Brain microvascular endothelial cell (primary cell): ENCODE measurements around the gene WRAP73.
"Not testable (repeated sequence)": the region's sequence is repeated elsewhere in the genome, so short reads cannot be mapped to it uniquely, and the experiment has no call there.

ENCODE experiments used
- DNase-seq: peaks from one replicate; pipeline ENCODE4 v3.0.0-alpha.2; 2020
- H3K27ac ChIP-seq: fragments of 250-450 bp; sonication (Bioruptor Pico); 2 replicates; pipeline ENCODE4 v1.5.1; 2020; ENCODE audit warnings: mild to moderate bottlenecking, moderate library complexity
- H3K27me3 ChIP-seq: fragments of 250-450 bp; sonication (Bioruptor Pico); replicated peaks from 2 replicates; pipeline ENCODE4 v1.5.1; 2020; ENCODE audit warnings: mild to moderate bottlenecking
- H3K36me3 ChIP-seq: fragments of 250-450 bp; sonication (Bioruptor Pico); replicated peaks from 2 replicates; pipeline ENCODE4 v1.5.1; 2020; ENCODE audit warnings: mild to moderate bottlenecking
- H3K4me3 ChIP-seq: 2 replicates; pipeline ENCODE4 v1.5.1; 2011; ENCODE audit warnings: low read depth, mild to moderate bottlenecking, control low read depth, low read length, moderate library complexity
- in situ Hi-C: cut with HindIII; loops from 2 replicates; pipeline ENCODE4 v1.10.0; 2017; ENCODE audit warnings: low sequenced_read_pairs, low pct_ligation_motif_present
- TF ChIP-seq, protein P1 (sequence below): IDR thresholded peaks from 2 replicates; pipeline ENCODE4 v1.5.1; 2011; ENCODE audit warnings: low read depth, mild to moderate bottlenecking, moderate library complexity, low read length, control low read depth, inconsistent platforms; ENCODE audit errors: missing control alignments

Gene WRAP73

DNA sequence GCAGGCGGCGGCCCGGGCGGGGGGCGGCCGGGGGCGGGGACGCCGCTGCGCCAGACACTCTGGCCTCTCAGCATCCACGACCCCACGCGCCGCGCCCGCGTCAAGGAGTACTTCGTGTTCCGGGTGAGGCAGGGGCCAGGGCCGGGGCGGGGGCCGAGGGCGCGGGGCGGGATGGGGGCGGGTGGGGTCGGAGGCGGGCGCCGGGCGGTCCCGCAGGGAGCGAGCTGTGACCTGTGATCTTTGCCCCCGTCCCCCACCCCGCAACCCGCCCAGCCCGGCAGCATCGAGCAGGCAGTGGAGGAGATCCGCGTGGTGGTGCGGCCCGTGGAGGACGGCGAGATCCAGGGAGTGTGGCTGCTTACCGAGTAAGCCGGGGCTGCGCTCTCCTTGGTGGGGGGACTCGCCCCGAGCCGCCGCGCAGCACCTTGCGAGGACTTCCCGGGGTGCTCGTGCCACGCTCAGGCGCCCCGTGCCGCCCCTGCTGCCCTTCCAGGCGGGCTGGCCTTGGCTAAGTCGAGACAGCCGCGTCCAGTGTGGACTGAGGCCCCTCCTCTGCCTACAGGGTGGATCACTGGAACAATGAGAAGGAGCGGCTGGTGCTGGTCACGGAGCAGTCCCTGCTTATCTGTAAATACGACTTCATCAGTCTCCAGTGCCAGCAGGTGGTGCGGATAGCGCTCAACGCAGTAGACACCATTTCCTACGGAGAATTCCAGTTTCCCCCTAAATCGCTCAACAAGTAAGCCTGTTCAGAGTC, 24.6 kb downstream of the WRAP73 start:
- Histone ChIP-seq H3K27ac (no peak overlapping the region), H3K4me3 (peak overlapping the region; percentile 73), H3K36me3 (peaks cover 12% of the 10 kb centered on the region), H3K27me3 (no peaks in the 10 kb centered on the region)
- in situ Hi-C loops = no loop called here
- DNase-seq = peak; percentile 53
- TF ChIP-seq, protein P1, sequence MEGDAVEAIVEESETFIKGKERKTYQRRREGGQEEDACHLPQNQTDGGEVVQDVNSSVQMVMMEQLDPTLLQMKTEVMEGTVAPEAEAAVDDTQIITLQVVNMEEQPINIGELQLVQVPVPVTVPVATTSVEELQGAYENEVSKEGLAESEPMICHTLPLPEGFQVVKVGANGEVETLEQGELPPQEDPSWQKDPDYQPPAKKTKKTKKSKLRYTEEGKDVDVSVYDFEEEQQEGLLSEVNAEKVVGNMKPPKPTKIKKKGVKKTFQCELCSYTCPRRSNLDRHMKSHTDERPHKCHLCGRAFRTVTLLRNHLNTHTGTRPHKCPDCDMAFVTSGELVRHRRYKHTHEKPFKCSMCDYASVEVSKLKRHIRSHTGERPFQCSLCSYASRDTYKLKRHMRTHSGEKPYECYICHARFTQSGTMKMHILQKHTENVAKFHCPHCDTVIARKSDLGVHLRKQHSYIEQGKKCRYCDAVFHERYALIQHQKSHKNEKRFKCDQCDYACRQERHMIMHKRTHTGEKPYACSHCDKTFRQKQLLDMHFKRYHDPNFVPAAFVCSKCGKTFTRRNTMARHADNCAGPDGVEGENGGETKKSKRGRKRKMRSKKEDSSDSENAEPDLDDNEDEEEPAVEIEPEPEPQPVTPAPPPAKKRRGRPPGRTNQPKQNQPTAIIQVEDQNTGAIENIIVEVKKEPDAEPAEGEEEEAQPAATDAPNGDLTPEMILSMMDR = no peak

DNA sequence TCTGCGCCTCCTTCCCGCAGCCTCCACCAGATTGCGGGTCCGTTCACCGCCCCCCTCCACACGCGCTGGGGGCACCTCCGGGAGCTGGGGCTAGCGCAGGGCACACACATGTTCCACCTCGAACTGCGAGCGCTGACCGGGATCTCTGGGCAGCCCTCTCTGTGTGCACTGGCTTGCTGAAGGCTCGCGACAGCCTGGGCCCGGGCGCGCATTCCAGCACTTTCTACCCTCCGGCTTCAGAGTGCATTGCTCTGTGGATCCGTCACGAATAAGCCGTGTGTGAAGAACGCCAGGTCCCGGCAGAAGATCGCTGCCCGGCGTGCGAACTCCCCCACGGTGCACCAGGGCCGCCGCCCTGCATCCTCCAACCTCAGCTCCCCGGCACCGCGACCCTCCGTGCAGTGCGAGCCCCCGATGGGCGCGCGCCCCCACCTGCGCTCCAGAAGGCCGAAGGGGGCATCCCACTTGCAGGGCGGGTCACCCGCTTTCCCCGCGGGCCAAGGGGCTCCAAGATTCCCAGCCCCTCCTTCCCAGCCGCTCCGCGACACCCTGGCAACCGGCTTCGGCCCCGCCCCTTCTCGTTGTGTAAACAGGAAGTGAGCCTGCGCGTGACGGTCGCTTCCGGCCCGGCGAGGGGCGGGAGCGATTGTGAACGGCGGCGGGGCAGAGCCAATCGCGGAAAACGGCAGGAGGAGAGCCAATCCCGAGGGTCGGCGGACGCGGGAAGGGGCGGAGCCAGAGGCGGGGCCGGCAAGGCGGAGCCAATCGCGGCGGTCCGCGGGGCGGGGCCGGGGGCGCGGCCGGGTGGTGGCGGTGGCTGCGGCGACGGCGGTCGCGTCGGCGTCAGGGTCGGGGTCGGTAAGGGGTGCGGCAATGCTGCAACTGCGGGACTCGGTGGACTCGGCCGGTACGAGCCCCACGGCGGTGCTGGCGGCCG, 25.4 kb downstream of the WRAP73 start, which contains the start of gene TPRG1L:
TSS of gene TPRG1L (plus strand) at position 816 of the 937 bp plus-strand sequence. CDS start at position 874, 58 bp downstream.
- Histone ChIP-seq H3K36me3 (peaks cover 10% of the 10 kb centered on the region), H3K27ac (peak within 1 kb of the TSS; percentile 54), H3K4me3 (peak within 1 kb of the TSS; percentile 94), H3K27me3 (no peaks in the 10 kb centered on the region)
- TF ChIP-seq, protein P1 = no peak
- DNase-seq = peak; percentile 94
- in situ Hi-C loops = no loop called here

DNA sequence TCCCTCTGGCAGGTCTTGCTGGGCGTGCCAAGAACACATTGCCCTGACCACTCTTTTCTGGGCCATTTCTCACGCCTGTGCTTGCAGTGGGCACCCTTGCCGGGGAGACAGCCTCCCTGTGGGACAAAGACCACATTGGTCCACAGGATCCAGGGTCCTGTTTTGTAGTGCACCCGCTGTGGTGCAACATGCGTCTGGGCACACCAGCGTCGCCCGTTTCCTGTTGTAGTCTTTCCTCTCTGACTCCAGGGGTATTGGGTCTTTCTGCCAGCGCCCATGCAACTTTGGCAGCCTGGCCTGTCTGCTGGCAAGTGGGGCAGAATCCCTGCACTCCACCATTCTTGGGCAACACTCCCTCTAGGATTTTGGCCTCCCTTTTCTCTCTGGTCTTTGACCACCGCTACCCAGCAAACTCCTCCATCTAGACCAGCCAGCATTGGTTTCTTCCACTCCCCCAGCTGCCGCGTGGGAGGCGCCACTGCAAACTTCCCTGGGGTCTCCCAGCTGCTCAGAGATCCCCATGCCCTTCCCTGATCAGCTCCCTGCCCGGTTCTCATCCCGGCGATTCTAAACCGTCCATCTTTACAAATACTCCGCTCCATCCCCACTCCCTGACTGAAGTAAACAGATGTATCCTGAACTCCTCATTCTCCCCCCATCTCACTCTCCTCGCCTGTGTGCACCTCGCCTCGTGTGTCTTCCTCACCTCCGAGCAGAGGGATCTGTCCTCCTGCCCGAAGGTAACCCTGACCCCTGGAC, 26.3 kb downstream of the WRAP73 start:
- Histone ChIP-seq H3K4me3 (peak overlapping the region; percentile 94), H3K27me3 (no peaks in the 10 kb centered on the region), H3K27ac (no peak overlapping the region), H3K36me3 (peaks cover 7% of the 10 kb centered on the region)
- TF ChIP-seq, protein P1 = no peak
- no peak for DNase-seq
- in situ Hi-C loops = no loop called here

DNA sequence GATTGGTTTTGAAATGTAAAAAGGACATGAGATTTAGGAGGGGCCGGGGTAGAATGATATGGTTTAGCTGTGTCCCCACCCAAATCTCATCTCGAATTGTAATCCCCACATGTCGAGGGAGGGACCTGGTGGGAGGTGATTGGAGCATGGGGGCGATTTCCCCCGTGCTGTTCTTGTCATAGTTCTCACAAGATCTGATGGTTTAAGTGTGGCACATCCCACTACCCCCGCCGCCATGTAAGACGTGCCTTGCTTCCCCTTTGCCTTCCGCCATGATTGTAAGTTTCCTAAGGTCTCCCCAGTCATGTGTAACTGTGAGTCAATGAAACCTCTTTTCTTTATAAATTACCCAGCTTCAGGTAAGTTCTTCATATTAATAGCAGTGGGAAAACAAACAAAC, 27.8 kb downstream of the WRAP73 start:
- in situ Hi-C loops, DNase-seq, H3K27ac ChIP-seq: not testable (repeated sequence)

DNA sequence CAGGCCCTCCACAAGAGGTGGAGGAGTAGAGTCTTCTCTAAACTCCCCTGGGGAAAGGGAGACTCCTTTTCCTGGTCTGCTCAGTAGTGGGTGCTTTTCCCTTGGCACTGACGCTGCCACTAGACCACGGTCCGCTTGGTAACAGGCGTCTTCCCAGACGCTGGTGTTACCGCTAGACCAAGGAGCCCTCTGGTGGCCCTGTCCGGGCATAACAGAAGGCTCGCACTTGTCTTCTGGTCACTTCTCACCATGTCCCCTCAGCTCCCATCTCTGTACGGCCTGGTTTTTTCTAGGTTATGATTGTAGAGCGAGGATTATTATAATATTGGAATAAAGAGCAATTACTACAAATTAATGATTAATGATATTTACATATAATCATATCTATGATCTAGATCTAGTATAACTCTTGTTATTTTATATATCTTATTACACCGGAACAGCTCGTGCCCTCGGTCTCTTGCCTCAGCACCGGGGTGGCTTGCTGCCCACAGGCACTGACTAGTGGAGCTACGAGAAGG, 28.7 kb downstream of the WRAP73 start:
- H3K36me3 ChIP-seq, DNase-seq, H3K4me3 ChIP-seq, H3K27ac ChIP-seq, in situ Hi-C loops, H3K27me3 ChIP-seq: not testable (repeated sequence)
- TF ChIP-seq, protein P1 = peak; percentile 66

More for the DNA sequence above, 27.8 kb downstream of the WRAP73 start:
- H3K4me3 ChIP-seq, H3K36me3 ChIP-seq, H3K27me3 ChIP-seq: not testable (repeated sequence)
